Activated T-helper 1 cell treated with anti-CD3 and anti-CD28 coated beads, Interleukin-12 subunit alpha, Interleukin-12 subunit beta, Interleukin-2, Interleukin-4 antibody, amounts not matched to agents 30 ng/mL and 10 ng/mL and 1 ng/mL, durations not matched to agents 14 hours and 24 hours and 36 hours (primary cell): ENCODE data around the gene IFT81. TPM values are rescaled to one million over a fixed set of nuclear protein-coding genes. Genes with fewer than 3 reads are reported as not detected.

Experiments used
- DNase-seq: peaks from one replicate; pipeline ENCODE4 v3.0.0; 2021; ENCODE audit warnings: low spot score
- H3K27ac Mint-ChIP-seq: one replicate; pipeline ENCODE4 v1.8.0; 2021; ENCODE audit warnings: mild to moderate bottlenecking, mixed read lengths
- H3K27me3 Mint-ChIP-seq: one replicate; pipeline ENCODE4 v1.8.0; 2022; ENCODE audit warnings: mild to moderate bottlenecking, moderate library complexity, mixed read lengths; ENCODE audit not compliant: insufficient read depth
- H3K36me3 Mint-ChIP-seq: one replicate; pipeline ENCODE4 v1.8.0; 2021; ENCODE audit warnings: low read depth, mixed read lengths
- H3K4me1 Mint-ChIP-seq: one replicate; pipeline ENCODE4 v1.8.0; 2021; ENCODE audit warnings: low read depth, mixed read lengths
- H3K4me3 Mint-ChIP-seq: one replicate; pipeline ENCODE4 v1.8.0; 2021; ENCODE audit warnings: mild to moderate bottlenecking, moderate library complexity, mixed read lengths
- H3K9me3 Mint-ChIP-seq: one replicate; pipeline ENCODE4 v1.8.0; 2021; ENCODE audit warnings: mixed read lengths
- intact Hi-C: fragments of 100-400 bp; cut with micrococcal nuclease; formaldehyde crosslinking; loops from one replicate; pipeline ENCODE4 v1.15.1; 2024
- total RNA-seq: library from RNA; stranded (reverse); gene quantifications from 2 replicates; pipeline ENCODE4 v1.2.3, GENCODE V29; 2022

IFT81 gene
- total RNA-seq, 1 donor from 2014 or later, result 1.2 TPM

- no peak for DNase-seq
- Mint-ChIP-seq H3K4me3 (no peak overlapping the region), H3K27me3 (no peaks in the 10 kb centered on the region), H3K9me3 (no peaks in the 10 kb centered on the region), H3K36me3 (no peaks in the 10 kb centered on the region), H3K27ac (no peak overlapping the region), H3K4me1 (no peaks in the 10 kb centered on the region)
- intact Hi-C loops, result no loop called here
Observed at GRCh38 chr12:110176745-110177144, 52.6 kb downstream of the IFT81 start.

GRCh38 chr12:110179291-110179690 is 55.1 kb downstream of the IFT81 start:
- DNase-seq, result no peak
- H3K4me3 Mint-ChIP-seq, result no peak overlapping the region
- intact Hi-C loops, result no loop called here
- H3K4me1 Mint-ChIP-seq, result no peaks in the 10 kb centered on the region
- no peaks in the 10 kb centered on the region for H3K36me3 Mint-ChIP-seq
- H3K27ac Mint-ChIP-seq, result no peak overlapping the region
- no peaks in the 10 kb centered on the region for H3K9me3 Mint-ChIP-seq
- H3K27me3 Mint-ChIP-seq, result no peaks in the 10 kb centered on the region

- Mint-ChIP-seq H3K36me3 (no peaks in the 10 kb centered on the region), H3K27me3 (no peaks in the 10 kb centered on the region), H3K4me3 (no peak overlapping the region), H3K27ac (no peak overlapping the region), H3K4me1 (no peaks in the 10 kb centered on the region), H3K9me3 (no peaks in the 10 kb centered on the region)
- intact Hi-C loops, result no loop called here
- no peak for DNase-seq
Observed at GRCh38 chr12:110180591-110181005, 56.4 kb downstream of the IFT81 start.

GRCh38 chr12:110182281-110182680 is 58.1 kb downstream of the IFT81 start:
- Mint-ChIP-seq H3K27ac (no peak overlapping the region), H3K4me3 (no peak overlapping the region), H3K27me3 (no peaks in the 10 kb centered on the region), H3K9me3 (peaks cover 12% of the 10 kb centered on the region), H3K36me3 (no peaks in the 10 kb centered on the region), H3K4me1 (no peaks in the 10 kb centered on the region)
- intact Hi-C loops, result no loop called here
- DNase-seq, result no peak

- intact Hi-C loops, result no loop called here
- Mint-ChIP-seq H3K4me3 (no peak overlapping the region), H3K4me1 (no peaks in the 10 kb centered on the region), H3K36me3 (no peaks in the 10 kb centered on the region), H3K9me3 (peaks cover 12% of the 10 kb centered on the region), H3K27me3 (no peaks in the 10 kb centered on the region), H3K27ac (no peak overlapping the region)
- no peak for DNase-seq
Observed at GRCh38 chr12:110183386-110183785, 59.2 kb downstream of the IFT81 start.

DNA sequence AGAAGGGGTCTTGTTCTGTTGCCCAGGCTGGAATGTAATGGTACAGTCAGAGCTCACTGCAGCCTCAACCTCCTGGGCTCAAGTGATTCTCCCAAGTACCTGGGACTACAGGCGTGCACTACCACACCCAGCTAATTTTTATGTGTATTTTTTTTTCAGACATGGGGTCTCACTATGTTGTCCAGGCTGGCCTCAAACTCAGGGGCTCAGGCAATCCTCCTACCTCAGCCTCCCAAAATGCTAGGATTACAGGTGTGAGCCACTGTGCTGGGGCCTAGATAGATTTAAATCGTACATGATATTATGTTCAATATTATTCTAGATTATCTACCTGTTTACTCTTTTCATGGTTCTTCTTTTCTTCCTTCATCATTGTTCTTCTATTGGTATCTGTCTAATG is 61.5 kb downstream of the IFT81 start:
- Mint-ChIP-seq H3K4me1 (no peaks in the 10 kb centered on the region), H3K27ac (no peak overlapping the region), H3K36me3 (peaks cover 1% of the 10 kb centered on the region), H3K27me3 (no peaks in the 10 kb centered on the region), H3K4me3 (no peak overlapping the region), H3K9me3 (peaks cover 12% of the 10 kb centered on the region)
- intact Hi-C loops, result no loop called here
- no peak for DNase-seq

- Mint-ChIP-seq H3K36me3 (peaks cover 1% of the 10 kb centered on the region), H3K27me3 (no peaks in the 10 kb centered on the region), H3K4me3 (no peak overlapping the region), H3K4me1 (no peaks in the 10 kb centered on the region), H3K9me3 (peaks cover 12% of the 10 kb centered on the region), H3K27ac (no peak overlapping the region)
- intact Hi-C loops, result no loop called here
- no peak for DNase-seq
Observed at GRCh38 chr12:110186059-110186458, 61.9 kb downstream of the IFT81 start.

DNA sequence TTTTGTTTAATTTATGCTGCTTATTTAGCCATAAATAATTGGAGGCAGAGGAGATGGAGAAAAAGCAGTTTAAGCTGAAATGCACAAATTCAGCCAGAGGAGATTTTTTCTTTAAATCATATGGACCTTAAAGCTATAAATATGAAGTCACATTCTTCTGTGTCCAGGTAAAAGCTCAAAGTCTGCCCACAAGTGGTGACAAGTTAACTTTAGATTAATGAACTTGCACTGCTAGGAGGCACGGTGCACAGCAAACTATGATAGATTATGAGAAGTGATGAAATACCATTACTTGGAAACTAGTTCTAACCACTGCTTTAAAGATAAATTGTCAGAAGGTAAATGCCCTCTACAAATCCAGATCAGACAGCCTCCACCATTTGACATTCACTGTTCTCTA is 69.0 kb downstream of the IFT81 start:
- no peak for DNase-seq
- H3K4me1 Mint-ChIP-seq, result no peaks in the 10 kb centered on the region
- no peaks in the 10 kb centered on the region for H3K9me3 Mint-ChIP-seq
- no peaks in the 10 kb centered on the region for H3K27me3 Mint-ChIP-seq
- intact Hi-C loops, result no loop called here
- no peak overlapping the region for H3K27ac Mint-ChIP-seq
- H3K36me3 Mint-ChIP-seq, result peaks cover 1% of the 10 kb centered on the region
- H3K4me3 Mint-ChIP-seq, result no peak overlapping the region

DNA sequence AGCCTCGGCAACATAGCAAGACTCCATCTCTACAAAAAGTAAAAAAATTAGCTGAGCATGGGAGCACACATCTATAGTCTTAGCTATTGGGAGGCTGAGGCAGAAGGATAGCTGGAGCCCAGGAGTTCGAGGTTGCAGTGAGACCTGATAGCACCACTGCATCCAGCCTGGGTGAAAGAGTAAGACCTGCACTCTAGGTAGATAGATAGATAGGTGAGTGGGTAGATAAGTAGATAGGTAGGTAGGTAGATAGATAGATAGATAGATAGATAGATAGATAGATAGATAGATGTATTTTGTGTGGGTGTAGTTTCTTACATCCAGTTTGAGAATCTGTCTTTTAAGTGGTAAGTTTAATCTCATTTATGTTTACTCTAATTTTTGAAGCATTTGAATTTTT is 72.8 kb downstream of the IFT81 start:
- DNase-seq, result no peak
- Mint-ChIP-seq H3K36me3 (no peaks in the 10 kb centered on the region), H3K4me1 (peaks cover 11% of the 10 kb centered on the region), H3K4me3 (no peak overlapping the region), H3K9me3 (no peaks in the 10 kb centered on the region), H3K27me3 (no peaks in the 10 kb centered on the region), H3K27ac (no peak overlapping the region)
- intact Hi-C loops, result no loop called here

- no peaks in the 10 kb centered on the region for H3K27me3 Mint-ChIP-seq
Observed at GRCh38 chr12:110198386-110198785, 74.2 kb downstream of the IFT81 start.

GRCh38 chr12:110199339-110200123 is 75.4 kb downstream of the IFT81 start:
- Mint-ChIP-seq H3K4me3 (no peak overlapping the region), H3K9me3 (no peaks in the 10 kb centered on the region), H3K27ac (peak overlapping the region; percentile 8), H3K4me1 (peaks cover 11% of the 10 kb centered on the region), H3K27me3 (no peaks in the 10 kb centered on the region), H3K36me3 (no peaks in the 10 kb centered on the region)
- intact Hi-C loops, result no loop called here
- DNase-seq, result peak; percentile 3

More at GRCh38 chr12:110198386-110198785, 74.2 kb downstream of the IFT81 start:
- no peak overlapping the region for H3K4me3 Mint-ChIP-seq
- no peak for DNase-seq
- intact Hi-C loops, result no loop called here
- no peak overlapping the region for H3K27ac Mint-ChIP-seq
- H3K4me1 Mint-ChIP-seq, result peaks cover 11% of the 10 kb centered on the region
- H3K36me3 Mint-ChIP-seq, result no peaks in the 10 kb centered on the region
- H3K9me3 Mint-ChIP-seq, result no peaks in the 10 kb centered on the region

DNA sequence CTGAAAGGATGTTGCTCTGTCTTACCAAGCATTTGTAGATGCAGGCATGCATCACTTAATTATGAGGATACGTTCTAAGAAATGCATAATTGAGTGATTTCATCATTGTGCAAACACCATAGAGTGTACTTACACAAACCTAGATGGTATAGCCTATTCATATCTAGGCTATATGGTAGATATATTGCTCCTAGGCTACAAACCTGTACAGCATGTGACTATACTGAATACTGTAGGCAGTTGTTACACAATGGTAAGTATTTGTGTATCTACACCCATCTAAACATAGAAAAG is 75.9 kb downstream of the IFT81 start:
- Mint-ChIP-seq H3K9me3 (no peaks in the 10 kb centered on the region), H3K27me3 (no peaks in the 10 kb centered on the region), H3K4me1 (peaks cover 11% of the 10 kb centered on the region), H3K27ac (peak overlapping the region; percentile 8), H3K4me3 (no peak overlapping the region), H3K36me3 (no peaks in the 10 kb centered on the region)
- no peak for DNase-seq
- intact Hi-C loops, result no loop called here

DNA sequence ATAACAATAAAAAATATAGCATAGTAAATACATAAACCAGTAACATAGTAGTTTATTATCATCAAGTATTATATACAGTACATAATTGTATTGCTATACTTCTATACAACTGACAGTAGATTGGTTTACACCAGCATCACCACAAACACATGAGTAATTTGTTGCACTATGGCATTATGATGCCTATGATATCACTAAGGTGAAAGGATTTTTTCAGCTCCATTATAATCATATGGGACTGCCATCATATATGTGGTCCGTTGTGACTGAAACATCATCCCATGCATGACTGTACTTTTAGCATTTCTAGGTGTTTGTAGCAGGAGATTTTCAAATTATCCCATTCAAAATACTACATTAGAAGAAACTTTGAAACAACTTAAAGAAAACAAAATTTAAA is 77.8 kb downstream of the IFT81 start:
- H3K36me3 Mint-ChIP-seq, result no peaks in the 10 kb centered on the region
- H3K27ac Mint-ChIP-seq, result no peak overlapping the region
- H3K9me3 Mint-ChIP-seq, result no peaks in the 10 kb centered on the region
- H3K27me3 Mint-ChIP-seq, result no peaks in the 10 kb centered on the region
- no peak overlapping the region for H3K4me3 Mint-ChIP-seq
- DNase-seq, result no peak
- peaks cover 11% of the 10 kb centered on the region for H3K4me1 Mint-ChIP-seq
- intact Hi-C loops, result no loop called here

DNA sequence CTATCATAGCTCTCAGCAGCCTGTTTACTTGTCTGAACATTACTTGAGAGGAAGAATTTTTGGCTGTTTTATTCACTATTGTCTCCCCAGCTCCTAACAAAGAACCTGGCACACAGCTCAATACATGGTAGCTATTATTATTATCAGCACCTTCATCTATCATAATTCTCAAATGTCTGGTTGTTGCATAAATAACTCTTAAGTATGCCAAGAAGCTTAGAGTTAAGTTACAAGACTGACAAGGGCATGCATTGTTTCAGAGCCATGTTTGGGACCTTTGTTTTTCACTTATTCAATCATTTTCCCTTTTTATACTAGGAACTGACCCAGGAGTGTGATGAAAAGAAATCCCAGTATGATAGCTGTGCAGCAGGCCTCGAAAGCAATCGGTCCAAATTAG is 79.4 kb downstream of the IFT81 start:
- no peaks in the 10 kb centered on the region for H3K9me3 Mint-ChIP-seq
- H3K4me3 Mint-ChIP-seq, result no peak overlapping the region
- DNase-seq, result no peak
- no peak overlapping the region for H3K27ac Mint-ChIP-seq
- H3K4me1 Mint-ChIP-seq, result peaks cover 11% of the 10 kb centered on the region
- H3K36me3 Mint-ChIP-seq, result no peaks in the 10 kb centered on the region
- no peaks in the 10 kb centered on the region for H3K27me3 Mint-ChIP-seq
- intact Hi-C loops, result no loop called here
